CD4-positive, alpha-beta T cell treated with Interleukin-10 for 1 hour (primary cell): ENCODE results near the gene PIPOX.

ENCODE experiments used
- DNase-seq: peaks from one replicate; pipeline ENCODE4 v3.0.0-alpha.2; 2020

Gene PIPOX

GRCh38 chr17:29042679-29043538 lies at the start of gene PIPOX:
Gene PIPOX (plus strand): TSS chr17:29043141. CDS start chr17:29043226, 85 bp downstream.
- no peak for DNase-seq

GRCh38 chr17:28993645-28994426 lies 49.1 kb upstream of the PIPOX start:
- DNase-seq = no peak

- no peak for DNase-seq
These were observed 46.3 kb upstream of the PIPOX start for GRCh38 chr17:28996554-28997096.

- DNase-seq = no peak
These were observed 45.1 kb upstream of the PIPOX start for GRCh38 chr17:28997806-28998205.

- DNase-seq = no peak
These were observed 43.7 kb upstream of the PIPOX start for GRCh38 chr17:28999206-28999605.

GRCh38 chr17:29000973-29001372 lies 42.0 kb upstream of the PIPOX start:
- no peak for DNase-seq

- no peak for DNase-seq
These were observed 40.1 kb upstream of the PIPOX start for GRCh38 chr17:29002811-29003210.

- no peak for DNase-seq
These were observed 39.7 kb upstream of the PIPOX start for GRCh38 chr17:29003289-29003688.

- DNase-seq = no peak
These were observed 38.8 kb upstream of the PIPOX start for GRCh38 chr17:29004081-29004692.

GRCh38 chr17:29005936-29006511 lies 36.9 kb upstream of the PIPOX start, which contains the start of gene SEZ6:
Gene SEZ6 (minus strand): TSS chr17:29006033. CDS start chr17:29005869, 164 bp downstream.
- peak; percentile 49 for DNase-seq

- no peak for DNase-seq
These were observed 35.5 kb upstream of the PIPOX start for GRCh38 chr17:29007456-29007855.

GRCh38 chr17:29007860-29008455 lies 35.0 kb upstream of the PIPOX start:
- DNase-seq = no peak

- no peak for DNase-seq
These were observed 34.4 kb upstream of the PIPOX start for GRCh38 chr17:29008591-29008990.

- DNase-seq = no peak
These were observed 32.8 kb upstream of the PIPOX start for GRCh38 chr17:29010129-29010528.

- no peak for DNase-seq
These were observed 32.4 kb upstream of the PIPOX start for GRCh38 chr17:29010586-29010985.

- DNase-seq = no peak
These were observed 30.4 kb upstream of the PIPOX start for GRCh38 chr17:29012535-29012934.

- DNase-seq = no peak
These were observed 28.2 kb upstream of the PIPOX start for GRCh38 chr17:29014716-29015115.

- no peak for DNase-seq
These were observed 26.4 kb upstream of the PIPOX start for GRCh38 chr17:29016345-29017210.

- no peak for DNase-seq
These were observed 24.0 kb upstream of the PIPOX start for GRCh38 chr17:29018788-29019474.

GRCh38 chr17:29019475-29020181 lies 23.3 kb upstream of the PIPOX start:
- no peak for DNase-seq
